ENCODE measurements around the gene CLEC3A. TPM values are rescaled to one million over a fixed set of nuclear protein-coding genes. Genes with fewer than 3 reads are reported as not detected.
"Not testable (repeated sequence)": the region's sequence is repeated elsewhere in the genome, so short reads cannot be mapped to it uniquely, and the experiment has no call there.

The CLEC3A gene, protein sequence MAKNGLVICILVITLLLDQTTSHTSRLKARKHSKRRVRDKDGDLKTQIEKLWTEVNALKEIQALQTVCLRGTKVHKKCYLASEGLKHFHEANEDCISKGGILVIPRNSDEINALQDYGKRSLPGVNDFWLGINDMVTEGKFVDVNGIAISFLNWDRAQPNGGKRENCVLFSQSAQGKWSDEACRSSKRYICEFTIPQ
- total RNA-seq: not detected

DNA sequence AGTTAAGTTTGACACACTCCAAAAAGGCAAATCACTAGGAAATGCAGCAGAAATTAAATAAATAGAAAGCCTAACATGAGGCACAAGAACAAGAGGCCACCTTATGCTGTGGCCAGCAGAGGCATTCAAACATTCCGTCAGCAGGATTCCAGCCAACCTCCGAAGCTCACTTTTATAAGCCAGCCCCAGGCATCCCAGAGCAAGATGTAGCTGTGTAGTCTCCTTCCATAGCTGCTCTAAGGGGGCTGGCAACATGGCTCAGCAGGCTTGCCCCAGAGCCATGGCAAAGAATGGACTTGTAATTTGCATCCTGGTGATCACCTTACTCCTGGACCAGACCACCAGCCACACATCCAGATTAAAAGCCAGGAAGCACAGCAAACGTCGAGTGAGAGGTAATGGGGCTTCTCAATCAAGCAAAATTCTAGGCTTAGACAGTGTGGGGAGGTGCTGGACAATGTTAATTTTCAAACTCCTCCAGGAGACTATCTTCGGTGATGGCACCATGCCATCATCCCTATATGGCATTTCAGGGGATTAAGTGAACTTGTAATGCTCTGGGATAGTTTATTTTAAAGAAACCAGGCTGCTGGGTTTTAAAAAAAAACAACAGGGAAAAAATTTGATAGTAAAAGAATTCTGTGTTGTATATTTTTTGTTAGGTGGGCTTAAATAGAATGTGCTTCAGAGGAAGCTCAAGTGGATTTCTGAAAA lies at the start of gene CLEC3A:
CLEC3A (plus strand) TSS at position 202 of the 714 bp plus-strand sequence; CDS start at position 281, 79 bp downstream.
- DNase-seq (ENCODE audit: low spot score) (no peak), ATAC-seq (no peak)

DNA sequence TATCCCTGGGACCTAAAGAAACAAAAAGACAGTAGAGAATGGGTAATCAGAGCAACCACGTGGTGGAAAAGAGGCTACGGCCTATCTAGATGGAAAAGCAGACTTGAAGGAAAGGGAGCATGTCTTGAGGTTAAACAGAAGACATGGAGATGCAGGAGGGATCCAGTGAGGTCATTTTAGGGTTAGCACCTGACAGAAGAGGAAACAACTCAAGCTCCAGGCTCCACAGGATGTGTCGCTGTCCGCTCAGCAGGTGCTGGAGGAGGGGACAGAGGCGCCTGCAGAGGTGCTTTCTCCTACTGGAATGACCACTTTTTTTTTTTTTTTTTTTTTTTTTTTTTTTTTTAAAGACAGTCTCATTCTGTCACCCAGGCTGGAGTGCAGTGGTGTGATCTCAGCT lies 47.5 kb upstream of the CLEC3A start:
- DNase-seq (ENCODE audit: low spot score): no peak
- ATAC-seq: no peak

DNA sequence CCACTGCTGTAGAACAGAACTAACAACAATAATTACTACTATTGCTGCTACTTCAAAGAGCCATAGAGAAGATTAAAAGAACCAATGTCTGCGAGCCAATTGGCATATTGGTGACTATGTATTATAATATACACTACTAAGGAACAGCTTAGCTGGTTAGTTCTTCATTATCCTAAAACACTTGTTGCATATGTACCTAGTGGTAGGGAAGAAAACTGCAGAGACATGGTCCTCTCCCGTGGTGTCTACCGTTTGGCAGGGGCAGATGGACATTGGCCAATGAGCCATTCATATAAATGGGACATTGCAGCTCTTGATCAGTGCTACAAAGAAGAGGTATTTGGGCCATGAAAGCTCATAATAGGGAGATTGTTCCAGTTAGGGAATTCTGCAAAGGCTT lies 46.4 kb upstream of the CLEC3A start:
- DNase-seq (ENCODE audit: low spot score) (no peak), ATAC-seq (no peak)

DNA sequence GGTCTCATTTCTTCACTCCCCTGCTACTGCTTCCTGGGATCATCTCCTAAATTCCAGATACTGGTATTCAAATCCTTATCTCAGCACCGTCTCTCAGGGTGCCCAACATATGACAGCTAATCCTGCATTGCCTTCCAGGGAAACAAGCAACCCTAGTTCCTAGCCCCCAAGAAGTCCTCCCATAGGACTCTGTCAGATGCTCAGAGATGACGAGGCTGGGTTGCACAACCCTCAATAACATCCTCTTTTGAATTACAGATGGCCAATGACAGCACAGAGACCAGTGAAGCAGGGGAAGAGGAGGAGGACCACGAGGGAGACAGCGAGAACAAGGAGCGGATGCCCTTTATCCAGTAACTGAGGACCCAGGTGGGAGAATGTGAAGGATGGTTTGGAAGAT lies 45.0 kb upstream of the CLEC3A start:
- DNase-seq (ENCODE audit: low spot score) (no peak), ATAC-seq (no peak)

DNA sequence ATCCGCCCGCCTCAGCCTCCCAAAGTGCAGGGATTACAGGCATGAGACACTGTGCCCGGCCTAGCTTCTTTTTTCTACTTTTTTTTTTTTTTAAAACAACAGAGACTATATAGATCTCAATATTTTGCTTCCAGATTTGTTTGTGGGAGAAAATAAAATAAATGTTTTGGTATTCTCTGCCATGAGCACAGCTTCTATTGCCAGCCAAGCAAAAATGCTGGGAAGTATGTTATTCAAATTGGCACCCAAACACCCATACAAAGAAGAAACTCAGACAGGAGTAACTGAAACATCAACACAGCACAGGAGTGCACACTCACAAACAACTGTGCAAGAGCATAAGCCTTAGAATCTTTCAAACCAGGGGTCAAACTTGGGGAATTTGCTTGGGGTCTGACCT lies 37.2 kb upstream of the CLEC3A start:
- DNase-seq (ENCODE audit: low spot score) (no peak), ATAC-seq (no peak)

DNA sequence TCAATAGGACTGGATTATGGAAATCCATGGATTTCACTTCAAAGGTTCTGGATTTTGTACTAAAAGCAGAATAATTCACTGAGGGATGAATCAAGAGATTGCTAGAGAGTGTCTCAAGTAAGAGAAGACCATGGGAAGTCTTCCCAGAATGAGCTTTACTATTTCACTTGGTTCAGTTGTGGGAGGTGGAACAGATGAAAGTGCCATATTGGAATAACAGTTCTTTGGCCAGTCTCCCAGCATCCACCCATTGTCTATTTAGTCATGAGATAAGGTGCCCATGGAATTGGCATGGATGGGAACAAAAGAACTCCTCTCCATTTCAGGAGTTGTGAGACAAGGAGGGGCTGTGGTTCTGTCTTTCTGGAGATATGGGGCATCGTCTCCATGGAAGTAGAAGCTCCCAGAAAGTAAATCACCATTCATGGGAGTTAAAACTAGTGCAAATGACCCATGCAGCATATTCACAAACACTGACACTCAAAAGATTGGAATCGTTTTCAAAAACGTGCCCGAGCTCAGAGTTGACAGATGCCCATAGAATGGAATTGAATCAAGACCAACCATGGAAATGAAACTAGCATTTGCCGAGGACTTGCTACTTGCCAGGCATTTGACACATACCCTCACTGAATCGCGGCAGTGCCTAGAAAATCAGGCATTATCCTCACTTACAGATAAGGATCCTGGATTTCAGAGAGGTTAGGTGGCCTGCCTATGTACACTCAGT lies 36.2 kb upstream of the CLEC3A start:
- DNase-seq (ENCODE audit: low spot score) (no peak), ATAC-seq (no peak)

DNA sequence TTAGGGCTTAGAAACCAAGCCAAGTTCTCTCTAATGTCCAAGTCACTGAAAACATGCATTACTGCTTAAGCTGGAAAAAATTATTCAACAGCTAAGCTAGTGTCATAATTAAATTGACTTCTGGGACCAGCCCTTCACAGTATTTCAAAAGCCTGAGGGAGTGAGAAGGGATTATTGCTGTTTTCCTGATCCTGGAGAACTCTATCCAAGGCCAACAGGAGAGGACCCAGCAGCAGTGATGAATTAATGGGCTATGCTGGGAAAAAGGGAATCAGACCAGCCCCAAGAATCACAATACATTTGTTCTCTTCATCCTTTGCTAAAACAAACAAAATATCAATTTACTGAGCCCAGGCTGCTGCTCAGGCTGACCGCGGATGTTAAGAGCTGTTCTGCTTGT lies 34.5 kb upstream of the CLEC3A start:
- ATAC-seq (no peak), DNase-seq (ENCODE audit: low spot score) (no peak)

DNA sequence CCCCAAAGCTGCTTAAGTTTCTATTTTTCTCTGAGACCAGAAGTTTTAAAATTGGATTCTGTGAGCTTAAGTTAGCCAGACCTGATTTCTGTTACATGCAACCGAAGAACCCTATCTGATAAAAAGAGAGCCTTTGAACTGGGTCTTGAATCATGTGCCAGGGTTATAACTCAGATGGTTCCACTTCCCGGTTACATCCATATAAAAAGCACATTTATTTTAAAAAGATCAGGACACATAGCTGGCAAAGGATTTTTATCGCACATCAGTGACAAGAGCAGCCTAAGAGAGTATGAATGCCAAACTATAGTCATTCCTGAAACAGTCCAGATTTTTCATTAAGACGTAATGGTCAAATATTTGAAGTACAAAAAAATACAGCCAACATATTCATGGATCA lies 32.5 kb upstream of the CLEC3A start:
- ATAC-seq (no peak), DNase-seq (ENCODE audit: low spot score) (no peak)

DNA sequence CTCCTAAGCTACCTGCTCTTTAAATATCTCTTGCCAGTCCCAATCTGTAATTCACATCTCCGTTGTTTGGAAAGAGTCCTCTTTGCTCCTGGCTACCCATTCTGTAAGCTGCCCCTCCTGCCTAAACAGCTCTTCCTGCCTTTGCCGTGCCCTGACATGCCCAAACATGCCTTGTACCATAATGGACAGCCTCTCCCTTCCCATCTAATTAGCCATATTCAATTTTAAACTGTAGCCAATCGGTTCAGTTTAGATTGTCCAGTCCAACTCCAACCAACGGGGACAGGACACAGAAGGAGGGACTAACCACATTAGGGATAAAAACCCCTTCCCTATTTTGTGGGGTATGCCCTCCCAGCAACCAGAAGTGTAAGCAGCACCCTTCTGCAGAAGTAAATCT lies 30.6 kb upstream of the CLEC3A start:
- DNase-seq (ENCODE audit: low spot score): no peak
- ATAC-seq: no peak

DNA sequence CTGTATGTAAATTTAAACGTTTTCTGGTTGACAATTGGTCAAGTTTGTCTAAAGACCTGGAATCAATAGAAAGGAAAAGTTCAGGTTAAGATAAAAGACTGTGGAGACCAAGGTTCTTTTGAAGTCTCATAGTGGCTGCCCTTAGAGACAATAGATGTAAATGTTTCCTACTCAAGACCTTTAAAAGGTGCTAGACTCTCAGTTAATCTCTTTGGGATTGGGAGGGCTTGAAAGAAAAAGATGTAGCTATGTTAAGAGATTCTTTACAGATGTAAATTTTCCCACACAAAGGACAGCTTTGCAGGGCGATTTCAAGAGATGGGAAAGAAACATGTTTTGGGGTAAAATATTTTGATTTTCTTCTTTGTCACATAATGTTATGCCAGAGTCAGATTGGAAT lies 30.0 kb upstream of the CLEC3A start:
- ATAC-seq; DNase-seq (ENCODE audit: low spot score): not testable (repeated sequence)

DNA sequence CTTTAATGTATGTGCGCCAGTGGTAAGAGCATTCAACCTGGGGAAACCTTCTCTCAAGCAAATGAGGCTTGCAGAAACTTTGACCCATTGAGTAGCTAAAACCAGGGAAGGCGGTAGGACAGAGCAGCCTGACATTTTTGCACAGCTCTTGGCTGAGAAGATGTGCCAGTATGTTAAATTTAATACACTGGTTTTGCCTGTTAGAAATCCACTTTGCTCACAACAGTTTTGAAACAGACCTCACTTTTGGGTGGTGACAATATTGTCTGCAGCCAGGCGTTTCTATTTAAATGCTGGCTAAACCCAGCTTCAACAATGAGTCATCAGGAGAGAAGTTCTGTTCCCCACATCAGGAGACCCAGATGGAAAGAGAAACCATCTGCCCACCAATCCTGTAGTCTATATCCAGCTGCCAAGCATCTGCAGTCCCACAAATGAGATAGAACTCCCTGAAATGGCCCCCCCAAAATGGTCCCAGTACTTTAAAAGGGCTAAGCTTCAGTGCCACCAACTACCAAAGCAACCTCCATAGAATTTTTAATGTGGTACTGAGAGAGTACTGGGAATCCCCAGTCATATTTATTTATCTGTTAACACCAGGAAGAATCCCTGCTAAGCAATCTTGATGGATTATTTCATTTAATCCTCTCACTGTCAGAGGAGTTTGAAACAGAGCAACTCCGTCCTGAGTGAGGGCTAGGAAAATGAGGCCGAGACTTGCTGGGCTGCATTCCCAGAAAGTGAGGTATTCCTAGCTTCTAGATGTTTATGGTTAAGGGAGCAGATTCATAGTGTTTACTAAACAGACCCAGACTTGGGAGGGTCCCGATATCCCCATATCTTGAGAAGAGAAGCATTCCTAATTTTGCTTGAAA lies 29.0 kb upstream of the CLEC3A start:
- ATAC-seq (no peak), DNase-seq (ENCODE audit: low spot score) (no peak)

DNA sequence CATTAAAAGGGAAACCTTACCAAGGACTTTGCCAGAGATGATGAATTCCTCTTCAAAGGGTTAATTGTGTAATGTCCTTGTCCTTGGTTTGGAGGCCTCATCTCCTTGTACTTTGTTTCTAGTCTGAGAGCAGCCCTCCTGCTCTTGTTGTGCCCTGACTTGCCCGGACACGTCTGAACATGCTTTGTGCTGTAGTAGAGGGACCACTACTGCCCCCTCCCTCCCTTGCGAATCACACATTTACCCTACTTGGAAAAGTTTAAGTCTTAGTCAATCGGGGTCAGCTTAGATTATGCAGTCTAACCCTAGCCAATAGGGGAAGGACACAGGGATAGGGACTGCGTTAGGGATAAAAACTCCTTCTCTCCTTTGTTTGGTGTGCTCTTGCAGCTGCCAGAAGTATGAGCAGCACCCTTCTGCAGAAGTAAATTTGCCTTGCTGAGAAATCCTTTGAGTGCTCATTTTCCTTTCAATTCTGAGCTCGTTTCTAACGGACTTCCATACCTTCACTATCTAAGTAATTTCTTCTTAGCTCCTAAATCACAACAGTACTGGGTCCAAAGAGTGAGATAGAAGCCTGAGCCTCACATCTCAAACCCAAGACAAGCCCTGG lies 26.4 kb upstream of the CLEC3A start:
- ATAC-seq: no peak
- DNase-seq (ENCODE audit: low spot score): no peak

DNA sequence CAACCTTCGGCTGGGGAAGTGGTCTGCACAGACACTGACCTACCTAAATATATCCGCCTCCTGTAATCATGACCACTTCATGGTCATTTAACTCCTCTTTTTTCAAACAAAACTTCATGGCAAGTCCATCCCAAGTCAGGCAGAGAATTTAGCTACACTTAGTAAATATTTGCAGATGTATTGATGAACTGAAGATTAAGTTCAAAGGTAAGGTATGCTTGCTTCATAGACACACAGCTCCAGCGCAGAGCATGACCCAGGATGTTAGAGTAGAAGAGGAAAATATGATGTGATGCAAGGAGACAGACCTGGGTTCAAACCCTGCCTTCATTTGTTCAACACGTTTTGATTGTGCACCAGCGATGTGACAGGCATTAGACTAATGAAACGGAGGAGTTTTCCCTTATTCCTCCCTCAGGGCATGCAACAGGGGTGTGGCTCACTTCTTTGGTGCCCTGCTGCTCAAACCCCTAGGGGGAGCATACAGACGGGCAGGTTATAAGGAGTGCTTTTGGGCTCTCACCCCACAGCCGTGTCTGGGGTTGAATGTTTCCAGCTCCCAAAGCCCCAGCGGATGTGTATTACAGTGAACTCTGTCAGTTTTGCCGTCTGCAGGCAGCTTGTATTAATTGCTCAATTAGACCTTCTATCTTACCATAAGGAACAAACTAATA lies 23.9 kb upstream of the CLEC3A start:
- DNase-seq (ENCODE audit: low spot score) (no peak), ATAC-seq (no peak)

DNA sequence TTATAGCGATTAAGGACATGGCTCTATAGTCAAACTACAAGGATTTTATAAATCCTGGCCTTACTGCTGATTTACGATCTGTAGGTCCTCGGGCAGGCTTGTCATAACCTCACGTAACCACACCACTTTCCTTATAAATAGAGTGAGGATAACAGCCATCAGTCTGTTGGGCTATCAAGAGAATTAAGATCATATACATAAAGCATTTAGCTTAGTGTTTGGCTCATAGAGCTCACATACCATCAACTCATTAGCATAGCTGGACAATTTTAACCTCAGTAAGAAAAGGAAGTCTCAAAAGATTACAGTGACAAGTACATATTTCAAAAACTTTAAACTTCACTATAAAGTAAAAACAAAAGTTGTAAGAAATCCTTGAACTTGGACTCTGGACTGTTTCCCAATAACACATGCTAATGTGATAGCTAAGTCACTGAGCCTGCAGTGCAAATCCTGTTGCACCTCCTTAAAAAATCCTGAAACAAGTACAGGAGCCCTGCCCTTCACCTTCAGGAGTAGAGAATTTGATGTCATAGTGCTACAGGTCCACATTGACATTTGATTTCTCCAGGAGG lies 20.8 kb upstream of the CLEC3A start:
- DNase-seq (ENCODE audit: low spot score) (no peak), ATAC-seq (no peak)

DNA sequence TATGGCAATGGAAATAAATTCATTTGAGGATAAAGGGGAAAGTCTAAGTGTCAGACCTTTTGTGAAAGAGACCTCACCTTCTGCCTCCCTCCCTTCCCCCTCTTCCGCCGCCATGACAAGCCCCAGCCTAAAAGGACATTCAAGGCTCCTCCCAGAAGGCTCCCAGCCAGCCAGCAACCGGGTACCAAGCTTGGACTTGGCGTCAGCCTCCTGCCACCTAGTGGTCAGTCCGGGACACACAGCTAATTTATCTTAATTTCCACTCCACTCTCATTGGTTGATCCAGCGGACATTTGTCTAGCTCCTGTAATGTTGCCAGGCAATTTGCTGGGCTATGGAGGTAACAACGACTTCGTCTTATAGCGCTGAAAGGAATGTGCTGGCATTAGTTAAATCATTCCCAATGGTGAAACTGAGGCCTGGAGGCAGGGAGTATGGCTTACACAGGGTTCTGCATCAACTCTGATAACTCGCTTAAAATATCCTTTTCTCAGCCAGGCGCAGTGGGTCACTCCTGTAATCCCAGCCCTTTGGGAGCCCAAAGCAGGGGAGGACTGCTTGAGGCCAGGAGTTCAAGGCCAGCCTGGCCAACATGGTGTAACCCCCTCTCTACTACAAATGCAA lies 19.3 kb upstream of the CLEC3A start:
- ATAC-seq (peak; percentile 99), DNase-seq (ENCODE audit: low spot score) (peak; percentile 79)

DNA sequence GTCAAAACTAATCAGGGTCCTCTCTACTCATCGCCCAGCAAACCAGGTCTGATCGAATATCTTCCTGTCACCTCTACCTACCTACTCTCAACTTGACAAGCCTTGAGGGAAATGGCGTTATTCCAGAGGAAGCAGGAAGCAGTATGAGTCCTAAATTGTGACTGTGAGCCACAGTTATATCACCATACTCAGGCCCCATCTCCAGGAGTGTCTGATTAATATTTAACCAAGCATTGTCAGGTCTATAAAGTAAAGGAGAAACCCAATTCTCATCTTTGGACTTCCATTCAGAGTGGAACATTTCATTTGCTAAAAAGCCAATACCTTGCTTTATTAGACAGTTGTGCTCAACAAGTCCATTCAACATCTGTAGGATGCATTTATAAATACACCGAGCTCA lies 17.8 kb upstream of the CLEC3A start:
- ATAC-seq (no peak), DNase-seq (ENCODE audit: low spot score) (no peak)

DNA sequence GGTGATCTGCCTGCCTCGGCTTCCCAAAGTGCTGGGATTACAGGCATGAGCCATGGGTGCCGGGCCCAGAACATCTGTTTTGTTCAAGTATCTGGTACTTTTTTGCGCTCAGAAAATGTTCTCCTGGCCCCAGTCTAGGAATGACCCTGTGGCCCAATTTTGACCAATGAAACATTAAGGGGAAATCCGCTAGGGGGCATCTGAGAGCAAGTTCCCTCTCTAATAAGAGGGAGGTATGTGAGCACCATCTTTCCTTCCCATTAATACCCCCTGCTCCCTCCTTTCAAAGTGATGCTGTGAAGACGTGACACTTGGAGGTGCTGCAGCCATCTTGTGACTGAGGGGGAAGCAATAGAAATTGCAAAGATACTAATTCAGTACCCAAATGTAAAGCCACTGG lies 16.5 kb upstream of the CLEC3A start:
- ATAC-seq (no peak), DNase-seq (ENCODE audit: low spot score) (no peak)

DNA sequence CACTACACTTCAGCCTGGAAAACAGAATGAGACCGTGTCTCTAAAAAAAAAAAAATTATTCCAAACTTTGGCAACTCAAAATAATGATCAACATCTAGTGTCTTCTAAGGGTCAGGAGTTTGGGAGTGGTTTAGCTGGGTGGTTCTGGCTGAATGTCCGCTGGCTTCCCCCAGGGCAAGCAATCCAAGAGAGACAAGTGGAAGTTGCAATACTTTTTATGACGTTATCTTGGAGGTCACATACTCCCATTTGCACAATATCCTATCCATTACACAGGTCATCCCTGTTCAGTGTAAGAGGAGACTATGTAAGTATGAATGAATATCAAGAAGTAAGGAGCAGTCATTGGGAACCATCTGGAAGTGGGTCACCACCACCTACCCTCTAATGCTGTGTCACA lies 15.2 kb upstream of the CLEC3A start:
- DNase-seq (ENCODE audit: low spot score): no peak

DNA sequence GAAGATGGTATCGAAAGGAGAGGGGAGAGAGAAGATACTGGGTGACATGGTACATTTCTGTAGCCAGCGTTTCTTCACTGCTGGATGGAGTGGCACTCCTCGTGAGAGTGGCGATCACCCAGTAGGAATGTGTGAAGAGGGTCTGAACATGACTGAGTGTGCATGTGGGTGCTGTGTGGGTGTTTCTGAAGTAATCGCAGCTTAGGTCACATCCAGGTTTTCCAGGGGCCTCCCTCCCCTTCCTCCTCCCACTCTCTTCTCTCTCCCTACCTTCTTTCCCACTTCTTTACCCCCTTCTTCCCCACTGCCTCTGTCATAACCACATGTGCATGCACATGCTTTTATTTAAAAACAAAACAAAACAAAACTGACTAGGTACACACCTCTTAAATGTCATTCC lies 1.8 kb downstream of the CLEC3A start:
- ATAC-seq: no peak
- DNase-seq (ENCODE audit: low spot score): no peak

More for the DNA sequence above, 15.2 kb upstream of the CLEC3A start:
- no peak for ATAC-seq

Data from left lobe of liver (tissue), 2 donors.